CD4-positive, alpha-beta T cell treated with Interleukin-2 at 100 ng/mL for 4 hours (primary cell): ENCODE results near the gene ANKHD1.
"Not testable (repeated sequence)": the region's sequence is repeated elsewhere in the genome, so short reads cannot be mapped to it uniquely, and the experiment has no call there.

Experiments
- DNase-seq: peaks from one replicate; pipeline ENCODE4 v3.0.0-alpha.2; 2020; ENCODE audit warnings: low spot score

ANKHD1 gene

DNA sequence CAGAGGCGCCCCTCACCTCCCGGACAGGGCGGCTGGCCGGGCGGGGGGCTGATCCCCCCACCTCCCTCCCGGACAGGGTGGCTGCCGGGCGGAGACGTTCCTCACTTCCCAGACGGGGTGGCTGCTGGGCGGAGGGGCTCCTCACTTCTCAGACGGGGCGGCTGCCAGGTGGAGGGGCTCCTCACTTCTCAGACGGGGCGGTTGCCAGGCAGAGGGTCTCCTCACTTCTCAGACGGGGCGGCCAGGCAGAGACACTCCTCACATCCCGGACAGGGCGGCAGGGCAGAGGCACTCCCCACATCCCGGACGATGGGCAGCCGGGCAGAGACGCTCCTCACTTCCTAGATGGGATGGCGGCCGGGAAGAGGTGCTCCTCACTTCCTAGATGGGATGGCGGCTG is 26.1 kb downstream of the ANKHD1 start:
- DNase-seq, result not testable (repeated sequence)

DNA sequence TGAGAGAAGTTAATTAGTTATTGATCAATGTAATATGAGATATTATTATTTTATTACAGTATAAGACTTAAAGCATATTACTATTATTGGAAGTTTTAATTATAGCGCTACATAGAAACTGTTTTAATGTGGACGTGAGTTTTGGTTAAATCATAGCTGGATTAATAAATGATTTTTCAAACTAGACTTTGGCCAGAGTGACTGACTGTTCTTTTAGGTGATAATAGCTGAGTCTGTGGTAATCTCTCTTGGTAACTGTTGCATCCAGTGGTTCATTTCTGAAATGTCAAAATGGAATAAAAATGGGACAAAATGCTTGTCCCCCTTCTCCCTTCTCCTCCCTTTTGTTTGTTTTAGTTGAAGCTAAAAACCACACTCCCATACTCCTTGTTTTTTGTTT is 28.1 kb downstream of the ANKHD1 start:
- no peak for DNase-seq

- no peak for DNase-seq
These were observed 30.6 kb downstream of the ANKHD1 start for GRCh38 chr5:140432212-140432611.

DNA sequence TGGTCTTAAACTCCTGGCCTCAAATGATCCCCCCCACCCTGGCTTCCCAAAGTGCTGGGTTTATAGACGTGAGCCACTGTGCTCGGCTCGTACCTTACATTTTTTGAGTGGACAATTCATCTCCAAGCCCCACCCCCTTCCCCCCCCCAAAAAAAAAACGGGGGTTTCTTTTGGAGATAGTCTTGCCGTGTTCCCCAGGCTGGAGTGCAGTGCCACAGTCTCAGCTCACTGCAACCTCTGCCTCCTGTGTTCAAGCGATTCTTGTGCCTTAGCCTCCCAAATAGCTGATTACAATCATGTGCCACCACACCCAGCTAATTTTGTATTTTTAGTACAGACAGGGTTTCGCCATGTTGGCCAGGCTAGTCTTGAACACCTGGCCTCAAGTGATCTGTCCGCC is 31.3 kb downstream of the ANKHD1 start:
- DNase-seq, result no peak

DNA sequence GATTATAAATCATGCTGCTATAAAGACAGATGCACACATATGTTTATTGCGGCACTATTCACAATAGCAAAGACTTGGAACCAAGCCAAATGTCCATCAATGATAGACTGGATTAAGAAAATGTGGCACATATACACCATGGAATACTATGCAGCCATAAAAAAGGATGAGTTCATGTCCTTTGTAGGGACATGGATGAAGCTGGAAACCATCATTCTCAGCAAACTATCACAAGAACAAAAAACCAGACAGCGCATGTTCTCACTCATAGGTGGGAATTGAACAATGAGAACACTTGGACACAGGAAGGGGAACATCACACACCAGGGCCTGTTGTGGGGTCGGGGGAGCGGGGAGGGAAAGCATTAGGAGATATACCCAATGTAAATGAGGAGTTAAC is 55.7 kb downstream of the ANKHD1 start:
- DNase-seq, result not testable (repeated sequence)

- DNase-seq, result no peak
These were observed 65.5 kb downstream of the ANKHD1 start for GRCh38 chr5:140466981-140467742.

GRCh38 chr5:140468188-140468587 is 66.6 kb downstream of the ANKHD1 start:
- DNase-seq, result no peak

GRCh38 chr5:140469259-140469658 is 67.6 kb downstream of the ANKHD1 start:
- DNase-seq, result no peak

GRCh38 chr5:140480310-140481014 is 78.8 kb downstream of the ANKHD1 start:
- DNase-seq, result no peak

DNA sequence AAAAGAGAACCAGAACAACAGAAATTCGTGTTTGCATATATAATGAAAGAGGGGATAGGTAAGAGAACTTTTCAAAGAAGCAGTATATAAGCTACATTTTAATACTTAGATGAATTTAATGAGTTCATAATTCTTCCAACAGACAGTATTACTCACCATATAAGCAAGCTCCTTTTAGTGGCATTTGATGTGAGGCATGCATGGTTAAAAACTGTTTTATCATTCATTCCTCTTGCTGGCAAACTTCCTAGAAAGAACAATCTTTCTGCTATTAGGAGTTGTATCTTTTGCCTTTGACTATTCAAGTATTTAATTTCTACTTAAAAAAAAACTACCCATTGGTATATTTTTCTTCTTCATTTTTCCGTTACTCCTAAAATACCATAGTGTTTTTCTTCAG is 80.1 kb downstream of the ANKHD1 start:
- DNase-seq, result no peak

GRCh38 chr5:140483055-140483454 is 81.4 kb downstream of the ANKHD1 start:
- DNase-seq, result no peak

DNA sequence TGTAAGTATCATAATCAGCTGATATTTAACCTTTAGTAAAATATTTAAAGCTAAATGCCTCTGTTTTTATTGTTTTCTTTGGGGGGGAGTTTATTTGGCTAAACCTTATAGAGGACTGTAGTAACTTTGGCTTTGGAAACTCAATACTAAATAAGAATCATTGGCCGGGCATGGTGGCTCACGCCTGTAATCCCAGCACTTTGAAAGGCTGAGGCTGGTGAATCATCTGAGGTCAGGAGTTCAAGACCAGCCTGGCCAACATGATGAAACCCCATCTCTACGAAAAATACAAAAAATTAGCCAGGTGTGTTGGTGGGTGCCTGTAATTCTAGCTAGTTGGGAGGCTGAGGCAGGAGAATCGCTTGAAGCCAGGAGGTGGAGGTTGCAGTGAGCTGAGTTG is 86.5 kb downstream of the ANKHD1 start:
- DNase-seq, result not testable (repeated sequence)

GRCh38 chr5:140488914-140489313 is 87.3 kb downstream of the ANKHD1 start:
- DNase-seq, result no peak

DNA sequence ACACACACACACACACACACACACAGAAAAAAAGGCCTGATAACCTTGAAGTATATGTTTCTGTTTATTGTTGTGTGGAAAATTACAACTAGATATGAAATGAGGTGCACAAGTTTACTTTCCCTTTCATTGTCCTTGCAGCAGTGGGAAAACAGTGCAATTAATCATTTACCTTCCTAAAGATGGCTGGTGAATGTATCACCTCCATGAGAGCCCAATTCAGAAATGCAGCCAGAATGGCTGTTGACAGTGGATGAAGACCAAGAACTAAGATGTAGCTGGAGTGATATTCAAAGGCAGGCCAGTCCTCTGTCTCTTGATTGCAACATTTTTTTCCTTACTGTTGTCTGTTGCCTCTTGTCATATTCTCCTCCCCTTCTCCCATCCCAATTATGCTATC is 96.3 kb downstream of the ANKHD1 start:
- no peak for DNase-seq

DNA sequence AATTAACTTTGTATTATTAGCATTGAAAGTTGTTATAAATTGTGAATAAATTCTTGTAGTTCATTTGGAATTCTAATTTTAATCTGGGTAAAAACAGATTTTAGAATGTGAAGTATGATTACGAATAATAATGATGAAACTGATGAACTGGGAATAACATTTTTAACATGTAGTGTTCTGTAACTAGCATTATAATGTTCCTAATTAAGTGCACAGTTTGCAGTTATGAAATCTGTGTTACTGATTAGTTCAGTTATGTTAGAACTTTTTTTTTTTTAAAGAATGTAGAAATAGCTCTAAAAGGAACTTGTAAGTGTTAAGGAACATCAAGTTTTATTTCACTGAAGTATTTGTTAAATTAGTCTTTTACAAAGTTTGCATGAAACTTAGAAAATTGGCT is 97.0 kb downstream of the ANKHD1 start:
- no peak for DNase-seq

GRCh38 chr5:140502834-140503233 is 101.2 kb downstream of the ANKHD1 start:
- DNase-seq, result no peak

DNA sequence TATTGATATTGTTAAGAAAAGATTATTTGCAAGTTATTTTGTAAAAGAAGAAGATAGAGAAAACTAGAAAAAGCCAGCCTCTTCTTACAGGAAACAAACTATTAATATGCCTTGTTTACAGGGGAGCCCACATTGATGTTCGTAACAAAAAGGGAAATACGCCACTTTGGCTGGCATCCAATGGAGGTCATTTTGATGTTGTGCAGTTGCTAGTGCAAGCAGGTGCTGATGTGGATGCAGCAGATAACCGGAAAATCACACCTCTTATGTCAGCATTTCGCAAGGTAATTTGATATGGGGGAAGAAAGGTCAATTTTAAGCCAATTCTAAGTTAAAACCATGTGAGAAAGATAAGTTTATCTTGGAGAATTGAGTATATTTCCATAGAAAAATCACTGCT is 108.3 kb downstream of the ANKHD1 start:
- no peak for DNase-seq

DNA sequence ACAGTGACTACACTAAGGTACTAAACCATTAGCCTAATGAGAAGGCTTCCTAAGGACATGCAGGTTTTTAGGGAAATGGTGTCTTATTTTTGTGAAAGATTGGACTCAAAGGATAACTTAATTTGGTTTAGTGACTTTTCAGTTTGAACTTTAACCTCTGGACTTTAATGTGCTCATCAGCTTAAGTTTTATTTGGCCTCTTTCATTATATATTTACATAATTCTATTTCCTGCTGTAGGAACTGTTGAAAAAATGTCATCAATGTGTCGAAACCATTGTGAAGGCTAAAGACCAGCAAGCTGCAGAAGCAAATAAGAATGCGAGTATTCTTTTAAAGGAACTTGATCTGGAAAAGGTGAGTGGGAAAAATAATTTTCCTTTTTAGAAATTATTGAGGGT is 111.5 kb downstream of the ANKHD1 start:
- no peak for DNase-seq

- DNase-seq, result no peak
These were observed 122.4 kb downstream of the ANKHD1 start for GRCh38 chr5:140524003-140524402.

DNA sequence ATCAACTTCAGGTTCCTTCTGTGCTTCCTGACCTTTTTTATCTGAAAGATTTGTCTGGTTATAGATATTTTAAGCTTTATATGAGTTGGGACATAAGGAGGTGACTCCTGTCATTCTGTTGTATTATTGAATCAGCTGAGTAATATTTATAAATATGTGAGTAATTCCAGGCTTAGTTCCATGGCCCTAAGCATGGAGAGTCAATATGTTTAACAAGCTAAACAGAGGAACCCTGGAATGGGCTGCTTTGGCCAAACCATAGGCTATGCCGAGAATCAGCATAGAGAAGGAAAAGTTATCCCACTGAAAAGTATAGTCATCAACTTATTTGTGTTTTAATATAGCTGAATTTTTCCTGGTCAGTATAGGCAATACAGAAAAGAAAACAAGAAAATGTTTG is 138.6 kb downstream of the ANKHD1 start:
- DNase-seq, result no peak

GRCh38 chr5:140542972-140543371 is 141.3 kb downstream of the ANKHD1 start:
- DNase-seq, result no peak

GRCh38 chr5:140544986-140545385 is 143.4 kb downstream of the ANKHD1 start:
- no peak for DNase-seq

DNA sequence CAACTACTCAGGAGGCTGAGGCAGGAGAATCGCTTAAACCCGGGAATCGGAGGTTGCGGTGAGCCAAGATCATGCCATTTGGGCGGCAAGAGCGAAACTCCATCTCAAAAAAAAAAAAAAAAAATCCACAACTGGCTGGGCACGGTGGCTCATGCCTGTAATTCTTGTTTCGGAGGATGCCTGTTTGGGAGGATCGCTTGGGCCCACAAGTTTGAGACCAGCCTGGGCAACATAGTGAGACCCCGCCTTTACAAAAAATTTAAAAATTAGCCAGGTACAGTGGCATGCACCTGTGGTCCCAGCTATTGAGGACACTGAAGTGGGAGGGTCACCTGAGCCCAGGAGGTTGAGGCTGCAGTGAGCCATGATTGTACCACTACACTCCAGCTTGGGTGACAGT is 144.0 kb downstream of the ANKHD1 start:
- no peak for DNase-seq
